KMS-11 (cell line): ENCODE results near the gene ITPR2.
A peak's percentile ranks its signal among the peaks of the same experiment; 100 is the strongest.

Experiments
- H2AFZ ChIP-seq: fragments of 200-600 bp; sonication (generic); 2 replicates; pipeline ENCODE4 v1.6.1; 2016; ENCODE audit warnings: antibody characterized with exemption, mixed run types, low read depth
- H3K27ac ChIP-seq: fragments of 200-600 bp; sonication (generic); 2 replicates; pipeline ENCODE4 v1.6.1; 2016; ENCODE audit warnings: mild to moderate bottlenecking, mixed run types
- H3K27me3 ChIP-seq: fragments of 200-600 bp; sonication (generic); 2 replicates; pipeline ENCODE4 v1.6.1; 2017; ENCODE audit warnings: mild to moderate bottlenecking, low read depth, mixed run types, moderate library complexity; ENCODE audit not compliant: insufficient read depth
- H3K36me3 ChIP-seq: fragments of 200-600 bp; sonication (generic); 2 replicates; pipeline ENCODE4 v1.6.1; 2017; ENCODE audit warnings: mild to moderate bottlenecking, mixed run types; ENCODE audit not compliant: insufficient read depth
- H3K4me1 ChIP-seq: fragments of 200-600 bp; sonication (generic); 2 replicates; pipeline ENCODE4 v1.6.1; 2016; ENCODE audit warnings: mild to moderate bottlenecking, low read depth, mixed run types; ENCODE audit not compliant: poor library complexity, severe bottlenecking
- H3K4me2 ChIP-seq: fragments of 200-600 bp; sonication (generic); 2 replicates; pipeline ENCODE4 v1.7.0; 2016; ENCODE audit warnings: mild to moderate bottlenecking, mixed run types
- H3K4me3 ChIP-seq: fragments of 200-600 bp; sonication (generic); IDR thresholded peaks from 2 replicates; pipeline ENCODE4 v1.6.1; 2017; ENCODE audit warnings: low read depth, low read length, mixed read lengths; ENCODE audit not compliant: insufficient read depth
- H3K79me2 ChIP-seq: fragments of 200-600 bp; sonication (generic); 2 replicates; pipeline ENCODE4 v1.6.1; 2016; ENCODE audit warnings: low read depth, mixed run types; ENCODE audit not compliant: insufficient read depth
- H3K9ac ChIP-seq: fragments of 200-600 bp; sonication (generic); 2 replicates; pipeline ENCODE4 v1.6.1; 2016; ENCODE audit warnings: mild to moderate bottlenecking, mixed run types
- H4K20me1 ChIP-seq: fragments of 200-600 bp; sonication (generic); 2 replicates; pipeline ENCODE4 v1.6.1; 2016; ENCODE audit warnings: mild to moderate bottlenecking, mixed run types; ENCODE audit not compliant: insufficient read depth
- TF ChIP-seq, protein P1 (sequence below): fragments of 200-600 bp; sonication (generic); conservative IDR thresholded peaks from 2 replicates; pipeline ENCODE4 v1.6.1; 2017; ENCODE audit warnings: low read depth, mild to moderate bottlenecking, antibody characterized with exemption, low read length, moderate library complexity, mixed read lengths

Gene ITPR2

DNA sequence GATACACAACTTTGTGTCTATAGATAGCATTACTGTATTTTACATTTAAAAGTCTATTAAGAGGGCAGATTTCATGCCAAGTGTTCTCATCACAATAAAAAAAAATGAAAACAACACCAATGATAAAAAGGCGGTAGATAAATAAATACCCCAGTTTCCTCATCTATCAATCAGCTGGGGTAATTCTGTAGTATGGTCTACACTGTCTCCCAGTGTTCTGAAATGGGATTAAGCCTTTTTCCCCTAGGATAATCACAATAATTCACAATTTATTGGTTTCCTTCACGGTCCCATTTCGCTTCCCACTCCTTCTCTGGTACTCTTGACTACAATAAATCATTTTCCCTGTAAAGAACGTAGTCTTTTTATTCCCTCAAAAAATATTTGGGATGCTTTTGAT, 523.4 kb downstream of the ITPR2 start:
- H3K4me2 ChIP-seq, result no peak overlapping the region
- H2AFZ ChIP-seq, result no peak overlapping the region
- no peaks in the 10 kb centered on the region for H3K36me3 ChIP-seq
- H4K20me1 ChIP-seq, result no peaks in the 10 kb centered on the region
- no peak overlapping the region for H3K9ac ChIP-seq
- no peak overlapping the region for H3K4me3 ChIP-seq
- TF ChIP-seq, protein P1, sequence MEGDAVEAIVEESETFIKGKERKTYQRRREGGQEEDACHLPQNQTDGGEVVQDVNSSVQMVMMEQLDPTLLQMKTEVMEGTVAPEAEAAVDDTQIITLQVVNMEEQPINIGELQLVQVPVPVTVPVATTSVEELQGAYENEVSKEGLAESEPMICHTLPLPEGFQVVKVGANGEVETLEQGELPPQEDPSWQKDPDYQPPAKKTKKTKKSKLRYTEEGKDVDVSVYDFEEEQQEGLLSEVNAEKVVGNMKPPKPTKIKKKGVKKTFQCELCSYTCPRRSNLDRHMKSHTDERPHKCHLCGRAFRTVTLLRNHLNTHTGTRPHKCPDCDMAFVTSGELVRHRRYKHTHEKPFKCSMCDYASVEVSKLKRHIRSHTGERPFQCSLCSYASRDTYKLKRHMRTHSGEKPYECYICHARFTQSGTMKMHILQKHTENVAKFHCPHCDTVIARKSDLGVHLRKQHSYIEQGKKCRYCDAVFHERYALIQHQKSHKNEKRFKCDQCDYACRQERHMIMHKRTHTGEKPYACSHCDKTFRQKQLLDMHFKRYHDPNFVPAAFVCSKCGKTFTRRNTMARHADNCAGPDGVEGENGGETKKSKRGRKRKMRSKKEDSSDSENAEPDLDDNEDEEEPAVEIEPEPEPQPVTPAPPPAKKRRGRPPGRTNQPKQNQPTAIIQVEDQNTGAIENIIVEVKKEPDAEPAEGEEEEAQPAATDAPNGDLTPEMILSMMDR, result no peak
- H3K4me1 ChIP-seq, result peaks cover 27% of the 10 kb centered on the region
- H3K27me3 ChIP-seq, result no peaks in the 10 kb centered on the region
- H3K79me2 ChIP-seq, result no peaks in the 10 kb centered on the region
- H3K27ac ChIP-seq, result no peak overlapping the region

DNA sequence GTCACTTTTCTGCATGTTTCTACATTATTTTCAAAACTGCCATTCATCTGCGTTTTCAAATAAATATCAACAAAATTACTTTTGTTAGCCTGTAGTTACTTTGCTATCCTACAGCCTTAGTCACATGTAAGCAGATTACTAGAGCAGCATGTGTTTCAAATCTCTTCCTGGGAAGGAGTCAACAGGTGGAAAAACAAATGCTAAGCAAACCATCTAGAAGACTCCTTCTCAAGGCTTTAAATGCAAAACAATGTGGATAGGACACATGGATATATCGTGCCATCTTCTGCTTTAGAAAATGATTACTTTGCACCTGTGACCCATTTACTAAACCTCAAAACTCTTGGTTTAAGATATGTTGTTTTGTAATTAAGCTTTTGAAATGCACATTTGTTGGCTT, 528.7 kb downstream of the ITPR2 start:
- TF ChIP-seq, protein P1, result no peak
- H3K79me2 ChIP-seq, result no peaks in the 10 kb centered on the region
- no peak overlapping the region for H3K4me3 ChIP-seq
- H3K4me2 ChIP-seq, result peak overlapping the region; percentile 71
- H3K27ac ChIP-seq, result peak overlapping the region; percentile 89
- peaks cover 81% of the 10 kb centered on the region for H3K4me1 ChIP-seq
- no peaks in the 10 kb centered on the region for H3K27me3 ChIP-seq
- no peaks in the 10 kb centered on the region for H3K36me3 ChIP-seq
- H4K20me1 ChIP-seq, result no peaks in the 10 kb centered on the region
- peak overlapping the region; percentile 13; the same call in 1 of the 2 replicates for H2AFZ ChIP-seq
- peak overlapping the region; percentile 59; the same call in 1 of the 2 replicates for H3K9ac ChIP-seq

DNA sequence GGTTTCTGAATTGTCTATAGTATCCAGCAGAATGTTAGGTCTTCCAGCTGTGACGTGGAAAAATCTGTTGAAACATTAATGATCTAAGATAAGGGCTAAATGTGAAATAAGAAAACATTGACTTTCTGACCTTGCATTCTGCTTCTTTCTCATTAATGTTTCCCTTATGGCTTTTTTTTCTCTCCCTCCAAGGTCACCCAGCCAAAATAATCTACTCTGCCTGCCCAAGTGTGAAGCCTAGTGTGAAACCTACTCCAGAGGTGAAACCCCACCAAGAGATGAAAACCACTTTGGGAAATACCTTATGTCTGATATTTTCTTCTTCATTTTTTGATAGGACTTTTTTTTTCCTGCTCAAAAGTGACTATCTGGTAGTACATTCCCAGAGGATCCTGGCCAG, 529.6 kb downstream of the ITPR2 start:
- Histone ChIP-seq H2AFZ (peak overlapping the region; percentile 13; the same call in 1 of the 2 replicates), H3K79me2 (no peaks in the 10 kb centered on the region), H3K9ac (peak overlapping the region; percentile 59; the same call in 1 of the 2 replicates), H4K20me1 (no peaks in the 10 kb centered on the region), H3K4me3 (no peak overlapping the region), H3K4me2 (peak overlapping the region; percentile 71; the same call in 1 of the 2 replicates), H3K4me1 (peaks cover 88% of the 10 kb centered on the region), H3K27ac (peak overlapping the region; percentile 89), H3K36me3 (no peaks in the 10 kb centered on the region), H3K27me3 (no peaks in the 10 kb centered on the region)
- TF ChIP-seq, protein P1, result no peak

- peak overlapping the region; percentile 71 for H3K4me2 ChIP-seq
- H2AFZ ChIP-seq, result no peak overlapping the region
- no peaks in the 10 kb centered on the region for H3K79me2 ChIP-seq
- H3K9ac ChIP-seq, result peak overlapping the region; percentile 59; the same call in 1 of the 2 replicates
- peaks cover 94% of the 10 kb centered on the region for H3K4me1 ChIP-seq
- no peaks in the 10 kb centered on the region for H3K36me3 ChIP-seq
- H4K20me1 ChIP-seq, result no peaks in the 10 kb centered on the region
- peak overlapping the region; percentile 89 for H3K27ac ChIP-seq
- TF ChIP-seq, protein P1, result no peak
- no peak overlapping the region for H3K4me3 ChIP-seq
- no peaks in the 10 kb centered on the region for H3K27me3 ChIP-seq
Observed at GRCh38 chr12:26302776-26303175, 530.2 kb downstream of the ITPR2 start.
